Neural progenitor cell (in vitro differentiated cells): ENCODE measurements around the gene NBPF4.

Experiments used
- CTCF ChIP-seq: fragments of 200-600 bp; sonication (generic); IDR thresholded peaks from 2 replicates; pipeline ENCODE4 v1.5.1; 2017; ENCODE audit warnings: antibody characterized with exemption, mild to moderate bottlenecking
- EZH2 ChIP-seq: fragments of 200-600 bp; sonication (generic); IDR thresholded peaks from 2 replicates; pipeline ENCODE4 v1.6.1; 2017; ENCODE audit warnings: antibody characterized with exemption, mild to moderate bottlenecking, moderate library complexity

GRCh38 chr1:108199781-108200686, 43.8 kb downstream of the NBPF4 start, which contains the start of gene SLC25A24:
- TF ChIP-seq CTCF: no peak
- TF ChIP-seq EZH2: no peak
